Measurements from ENCODE around the gene DNAJC12. TPM values are rescaled to one million over a fixed set of nuclear protein-coding genes. Genes with fewer than 3 reads are reported as not detected.

Gene DNAJC12
- total and polyA plus RNA-seq, 2 of the 8 experiments (the other 6 are each of a cell fraction or from before 2014, with no cell fraction given), result 0.86 to 4.2 TPM

DNA sequence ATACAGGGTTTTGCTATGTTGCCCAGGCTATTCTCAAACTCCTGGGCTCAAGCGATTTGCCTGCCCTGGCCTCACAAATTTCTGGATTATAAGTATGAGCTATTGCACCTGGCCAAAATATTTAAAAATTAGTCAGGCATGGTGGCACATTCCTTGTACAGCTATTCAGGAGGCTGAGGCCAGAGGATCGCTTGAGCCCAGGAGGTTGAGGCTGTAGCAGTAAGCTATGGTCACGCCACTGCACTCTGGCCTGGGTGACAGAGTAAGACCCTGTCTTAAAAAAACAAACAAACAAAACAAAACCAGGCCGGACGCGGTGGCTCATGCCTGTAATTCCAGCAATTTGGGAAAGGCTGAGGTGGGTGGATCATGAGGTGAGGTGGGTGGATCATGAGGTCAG, 32.0 kb upstream of the DNAJC12 start:
- H2AFZ ChIP-seq (ENCODE audit: low read length), result no peak overlapping the region
- H3K79me2 ChIP-seq (ENCODE audit: control insufficient read depth in 1 of 2, insufficient read depth in 2 of 2, low read length in 2 of 2), result no peaks in the 10 kb centered on the region
- no peak overlapping the region for H3K9ac ChIP-seq (replicated peaks in 1 of 4; ENCODE audit: extremely low read depth in 1 of 4, low read depth in 3 of 4, low read length in 3 of 4)
- CTCF ChIA-PET (ENCODE audit: partially characterized antibody), result interaction anchor here (5.0 kb wide), 1 partner anchor 14 kb away, joined by 16 read pairs; no protein-coding TSS in a partner anchor
- no peak overlapping the region for H2BK20ac ChIP-seq (ENCODE audit: low read length)
- no peak for FAIRE-seq
- H3K14ac ChIP-seq (ENCODE audit: insufficient read length), result no peak overlapping the region
- H4K91ac ChIP-seq (replicated peaks; ENCODE audit: insufficient read length, low read length), result no peak overlapping the region
- H2AK5ac ChIP-seq (ENCODE audit: low read depth, low read length), result no peak overlapping the region
- H3K23me2 ChIP-seq (ENCODE audit: low read depth, low read length), result no peaks in the 10 kb centered on the region
- no peaks in the 10 kb centered on the region for H3K9me3 ChIP-seq (ENCODE audit: insufficient read depth in 2 of 2, low read depth in 1 of 2, low read length in 1 of 2)
- 99% methylated on average over 6 of the region's 6 CpGs; no CpG with 5 or more reads in 1 of the 2 experiments for WGBS, 2 experiments (ENCODE audit: extremely low coverage in 1 of 2, insufficient coverage in 1 of 2, insufficient read length in 1 of 2, insufficient replicate concordance in 2 of 2, low coverage in 1 of 2, low lambda C conversion rate in 2 of 2, missing lambda C conversion rate in 1 of 2)
- no peak for DNase-seq (ENCODE audit: low read depth in 1 of 2, low spot score in 2 of 2)
- H3K4me1 ChIP-seq (replicated peaks in 1 of 4; ENCODE audit: control insufficient read depth in 3 of 4, insufficient read depth in 4 of 4, low read length in 3 of 4), result no peaks in the 10 kb centered on the region
- H3K18ac ChIP-seq (ENCODE audit: extremely low read depth, low read length), result no peak overlapping the region
- no peak overlapping the region for H3K56ac ChIP-seq (replicated peaks; ENCODE audit: insufficient read length, low read depth, low read length)
- H4K20me1 ChIP-seq (replicated peaks in 1 of 2; ENCODE audit: control insufficient read depth in 1 of 2, insufficient read depth in 2 of 2, low read length in 2 of 2), result no peaks in the 10 kb centered on the region
- no peak overlapping the region for H3K4ac ChIP-seq (replicated peaks; ENCODE audit: insufficient read length, low read depth, low read length)
- no peak overlapping the region for H2BK120ac ChIP-seq (replicated peaks; ENCODE audit: low read depth, low read length)
- H3K4me3 ChIP-seq (ENCODE audit: extremely low read depth in 1 of 4, insufficient read depth in 2 of 4, low read depth in 3 of 4, low read length in 4 of 4), result no peak overlapping the region
- no peaks in the 10 kb centered on the region for H3K27me3 ChIP-seq (replicated peaks in 1 of 4; ENCODE audit: control insufficient read depth in 3 of 4, extremely low read depth in 1 of 4, insufficient read depth in 3 of 4, low read length in 3 of 4)
- H3K36me3 ChIP-seq (ENCODE audit: control insufficient read depth in 2 of 4, insufficient read depth in 4 of 4, low read length in 3 of 4), result no peaks in the 10 kb centered on the region
- H4K8ac ChIP-seq (ENCODE audit: extremely low read depth, insufficient read depth, low read length), result no peak overlapping the region
- H3K4me2 ChIP-seq (ENCODE audit: insufficient read depth in 1 of 2, low read depth in 2 of 2, low read length in 2 of 2), result no peak overlapping the region
- H3K23ac ChIP-seq (ENCODE audit: insufficient read length), result no peak overlapping the region
- H2BK15ac ChIP-seq (ENCODE audit: low read length), result no peak overlapping the region
- no peak overlapping the region for H4K5ac ChIP-seq (ENCODE audit: insufficient read length, low read depth, low read length)
- H2BK5ac ChIP-seq (ENCODE audit: low read depth, low read length), result no peak overlapping the region
- no peaks in the 10 kb centered on the region for H3K79me1 ChIP-seq (ENCODE audit: low read depth, low read length)
- no peak overlapping the region for H3K27ac ChIP-seq (ENCODE audit: low read depth, low read length)
- H2BK12ac ChIP-seq (ENCODE audit: low read depth, low read length), result no peak overlapping the region
- POLR2A ChIA-PET (ENCODE audit: partially characterized antibody), result no interaction called here
- TF ChIP-seq SRF (IDR thresholded peaks at IDR 0.05; ENCODE audit: low read depth, low read length), result no peak
- TF ChIP-seq EP300 (IDR thresholded peaks at IDR 0.05; ENCODE audit: borderline replicate concordance in 1 of 2, low read depth in 2 of 2, low read length in 2 of 2), result no peak
- no peak for TF ChIP-seq TCF12 (IDR thresholded peaks at IDR 0.05; ENCODE audit: low read depth, low read length)
- no peak for TF ChIP-seq BCL11A (IDR thresholded peaks at IDR 0.05; ENCODE audit: low read depth in 2 of 2, low read length in 2 of 2)
- TF ChIP-seq, protein P1, sequence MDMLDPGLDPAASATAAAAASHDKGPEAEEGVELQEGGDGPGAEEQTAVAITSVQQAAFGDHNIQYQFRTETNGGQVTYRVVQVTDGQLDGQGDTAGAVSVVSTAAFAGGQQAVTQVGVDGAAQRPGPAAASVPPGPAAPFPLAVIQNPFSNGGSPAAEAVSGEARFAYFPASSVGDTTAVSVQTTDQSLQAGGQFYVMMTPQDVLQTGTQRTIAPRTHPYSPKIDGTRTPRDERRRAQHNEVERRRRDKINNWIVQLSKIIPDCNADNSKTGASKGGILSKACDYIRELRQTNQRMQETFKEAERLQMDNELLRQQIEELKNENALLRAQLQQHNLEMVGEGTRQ (IDR thresholded peaks at IDR 0.05; ENCODE audit: low read length), result no peak
- no peak for TF ChIP-seq RAD21 (IDR thresholded peaks at IDR 0.05 in 1 of 2, conservative IDR thresholded peaks at IDR 0.05 in 1 of 2; ENCODE audit: low read depth in 2 of 2, low read length in 2 of 2)
- TF ChIP-seq, protein P2, sequence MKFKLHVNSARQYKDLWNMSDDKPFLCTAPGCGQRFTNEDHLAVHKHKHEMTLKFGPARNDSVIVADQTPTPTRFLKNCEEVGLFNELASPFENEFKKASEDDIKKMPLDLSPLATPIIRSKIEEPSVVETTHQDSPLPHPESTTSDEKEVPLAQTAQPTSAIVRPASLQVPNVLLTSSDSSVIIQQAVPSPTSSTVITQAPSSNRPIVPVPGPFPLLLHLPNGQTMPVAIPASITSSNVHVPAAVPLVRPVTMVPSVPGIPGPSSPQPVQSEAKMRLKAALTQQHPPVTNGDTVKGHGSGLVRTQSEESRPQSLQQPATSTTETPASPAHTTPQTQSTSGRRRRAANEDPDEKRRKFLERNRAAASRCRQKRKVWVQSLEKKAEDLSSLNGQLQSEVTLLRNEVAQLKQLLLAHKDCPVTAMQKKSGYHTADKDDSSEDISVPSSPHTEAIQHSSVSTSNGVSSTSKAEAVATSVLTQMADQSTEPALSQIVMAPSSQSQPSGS (IDR thresholded peaks at IDR 0.05; ENCODE audit: low read length), result no peak
- no peak for TF ChIP-seq SAP30 (IDR thresholded peaks at IDR 0.05; ENCODE audit: insufficient read depth, insufficient replicate concordance, low read length)
- no peak for TF ChIP-seq HDAC2 (IDR thresholded peaks at IDR 0.05; ENCODE audit: borderline replicate concordance in 1 of 2, low read depth in 2 of 2, low read length in 2 of 2)
- no peak for TF ChIP-seq RBBP5 (IDR thresholded peaks at IDR 0.05; ENCODE audit: borderline replicate concordance, low read depth, low read length)
